Thyroid gland (tissue), 4 donors: ENCODE data around the gene GRB2. TPM values are rescaled to one million over a fixed set of nuclear protein-coding genes. Genes with fewer than 3 reads are reported as not detected.

Experiments
- DNase-seq, 2 donors: peaks; one replicate each; pipeline ENCODE4 v3.0.0-alpha.2; 2019
- H3K27ac ChIP-seq, 3 donors: fragments of 200-600 bp; sonication (generic); 1 replicate in 2 of 3; 2 replicates in 1 of 3; pipeline ENCODE4 v1.5.1; 2016 to 2019; ENCODE audit warnings: mild to moderate bottlenecking in 1 of 3, moderate library complexity in 1 of 3
- H3K27me3 ChIP-seq: fragments of 200-600 bp; sonication (generic); one replicate; pipeline ENCODE4 v1.5.1; 2019
- H3K36me3 ChIP-seq, 2 donors: fragments of 200-600 bp; sonication (generic); one replicate each; pipeline ENCODE4 v1.5.1; 2016 to 2019
- H3K4me1 ChIP-seq, 2 donors: fragments of 200-600 bp; sonication (generic); one replicate each; pipeline ENCODE4 v1.5.1; 2017 to 2019
- H3K4me3 ChIP-seq, 3 donors: fragments of 200-600 bp; sonication (generic); replicated peaks in 1 of 3; 1 replicate in 2 of 3; 2 replicates in 1 of 3; pipeline ENCODE4 v1.5.1; 2016; ENCODE audit warnings: mild to moderate bottlenecking in 1 of 3
- H3K9me3 ChIP-seq: fragments of 200-600 bp; sonication (generic); one replicate; pipeline ENCODE4 v1.5.1; 2017
- POLR2A ChIP-seq, 2 donors: fragments of 450-650 bp; IDR thresholded peaks; one replicate each; pipeline ENCODE4 v1.6.1; 2017; ENCODE audit warnings: antibody characterized with exemption in 2 of 2, mild to moderate bottlenecking in 2 of 2, moderate library complexity in 1 of 2
- WGBS, 2 donors: methylation state at CpG; one replicate each; pipeline ENCODE4 v1.1.5; 2017; 5-methylcytosine and 5-hydroxymethylcytosine counted together
- intact Hi-C: fragments of 100-400 bp; cut with DNase I; formaldehyde crosslinking; loops from one replicate; pipeline ENCODE4 v1.15.1; 2023
- total RNA-seq, 4 donors: library from RNA; depleted of rRNA; stranded (reverse); fragments of >200 nt; gene quantifications; one replicate each; pipeline ENCODE4 v1.2.3, GENCODE V29; 2016
- TF ChIP-seq, protein P1 (sequence below), 6 experiments: fragments of 200-600 bp in 3 of 6; fragments of 450-650 bp in 3 of 6; sonication (generic) in 3 of 6; IDR thresholded peaks; one replicate each; pipeline ENCODE4 v1.5.1; 2016 to 2019; ENCODE audit warnings: antibody characterized with exemption in 6 of 6, mild to moderate bottlenecking in 2 of 6, inconsistent platforms in 1 of 6, moderate library complexity in 1 of 6

The GRB2 gene
- total RNA-seq, 4 donors from 2014 or later: 65.8 to 101 (median 97.3) TPM

DNA sequence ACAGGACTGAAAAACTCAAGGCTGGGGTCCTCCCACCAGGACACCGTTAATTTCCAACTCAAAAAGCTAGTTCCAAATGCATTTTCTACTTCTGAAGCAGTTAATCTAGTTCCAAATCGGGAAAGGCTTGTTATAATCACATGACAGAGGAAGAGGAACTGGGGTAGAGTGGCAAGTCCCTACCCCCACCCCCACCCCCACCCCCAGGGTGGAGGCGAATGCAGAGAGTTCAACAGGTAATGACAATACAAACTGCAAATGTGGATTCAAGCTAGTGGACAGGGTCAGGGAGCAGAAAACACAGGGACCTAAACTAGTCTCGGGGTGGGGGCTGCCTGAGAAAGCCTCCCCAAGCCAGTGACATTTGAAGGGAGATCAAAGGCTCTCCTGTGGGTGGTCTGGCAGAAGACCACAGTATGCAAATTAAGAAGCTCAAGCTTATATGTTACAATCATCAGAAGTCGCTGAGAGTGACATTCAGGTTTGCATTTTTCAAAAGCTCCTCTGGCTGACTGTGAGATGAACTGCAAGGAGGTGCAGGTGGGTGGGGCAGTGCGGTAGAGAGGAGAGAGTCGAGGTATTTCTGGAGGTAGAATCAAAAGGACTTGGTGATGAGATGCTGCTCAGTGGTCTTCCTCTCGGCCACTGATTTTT is 59.8 kb downstream of the GRB2 start:
- 37 to 40% methylated on average over 8 of the region's 8 CpGs for WGBS, 2 donors
- Histone ChIP-seq H3K27ac (no peak overlapping the region), H3K4me1 (peaks cover 23 to 44% of the 10 kb centered on the region in 2 donors)

DNA sequence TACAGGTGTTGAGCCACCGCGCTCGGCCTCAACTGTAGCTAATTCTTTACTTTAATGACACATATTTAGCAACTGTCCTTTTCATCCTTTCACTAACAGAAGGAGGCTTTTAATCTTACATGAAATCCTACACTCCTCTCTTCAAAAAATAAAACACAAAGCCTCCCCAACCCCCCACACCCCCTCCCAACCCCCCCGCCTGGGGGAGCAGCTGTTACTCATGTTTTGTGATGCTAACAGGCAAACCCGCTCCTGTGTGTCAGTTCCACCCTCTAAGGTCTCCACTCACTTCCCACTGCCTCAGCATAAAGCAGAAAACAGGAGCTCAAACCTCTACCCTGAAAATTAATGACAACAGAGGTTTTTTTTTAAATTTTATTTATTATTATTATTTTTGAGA is 60.8 kb downstream of the GRB2 start:
- H3K9me3 ChIP-seq: no peaks in the 10 kb centered on the region
- intact Hi-C loops: no loop called here
- DNase-seq: no peak
- H3K4me3 ChIP-seq: no peak overlapping the region
- no peaks in the 10 kb centered on the region for H3K36me3 ChIP-seq
- TF ChIP-seq POLR2A (IDR thresholded peaks at IDR 0.05): no peak
- TF ChIP-seq, protein P1, sequence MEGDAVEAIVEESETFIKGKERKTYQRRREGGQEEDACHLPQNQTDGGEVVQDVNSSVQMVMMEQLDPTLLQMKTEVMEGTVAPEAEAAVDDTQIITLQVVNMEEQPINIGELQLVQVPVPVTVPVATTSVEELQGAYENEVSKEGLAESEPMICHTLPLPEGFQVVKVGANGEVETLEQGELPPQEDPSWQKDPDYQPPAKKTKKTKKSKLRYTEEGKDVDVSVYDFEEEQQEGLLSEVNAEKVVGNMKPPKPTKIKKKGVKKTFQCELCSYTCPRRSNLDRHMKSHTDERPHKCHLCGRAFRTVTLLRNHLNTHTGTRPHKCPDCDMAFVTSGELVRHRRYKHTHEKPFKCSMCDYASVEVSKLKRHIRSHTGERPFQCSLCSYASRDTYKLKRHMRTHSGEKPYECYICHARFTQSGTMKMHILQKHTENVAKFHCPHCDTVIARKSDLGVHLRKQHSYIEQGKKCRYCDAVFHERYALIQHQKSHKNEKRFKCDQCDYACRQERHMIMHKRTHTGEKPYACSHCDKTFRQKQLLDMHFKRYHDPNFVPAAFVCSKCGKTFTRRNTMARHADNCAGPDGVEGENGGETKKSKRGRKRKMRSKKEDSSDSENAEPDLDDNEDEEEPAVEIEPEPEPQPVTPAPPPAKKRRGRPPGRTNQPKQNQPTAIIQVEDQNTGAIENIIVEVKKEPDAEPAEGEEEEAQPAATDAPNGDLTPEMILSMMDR (IDR thresholded peaks at IDR 0.05): no peak
- H3K4me1 ChIP-seq: peaks cover 23 to 43% of the 10 kb centered on the region in 2 donors
- no peaks in the 10 kb centered on the region for H3K27me3 ChIP-seq
- 87 to 89% methylated on average over 5 of the region's 5 CpGs for WGBS, 2 donors
- H3K27ac ChIP-seq: no peak overlapping the region

More for the DNA sequence above, 59.8 kb downstream of the GRB2 start:
- H3K27me3 ChIP-seq: no peaks in the 10 kb centered on the region
- no peak overlapping the region for H3K4me3 ChIP-seq
- intact Hi-C loops: no loop called here
- TF ChIP-seq, protein P1 (IDR thresholded peaks at IDR 0.05): no peak
- TF ChIP-seq POLR2A (IDR thresholded peaks at IDR 0.05): no peak
- H3K36me3 ChIP-seq: no peaks in the 10 kb centered on the region
- no peak for DNase-seq
- H3K9me3 ChIP-seq: no peaks in the 10 kb centered on the region

DNA sequence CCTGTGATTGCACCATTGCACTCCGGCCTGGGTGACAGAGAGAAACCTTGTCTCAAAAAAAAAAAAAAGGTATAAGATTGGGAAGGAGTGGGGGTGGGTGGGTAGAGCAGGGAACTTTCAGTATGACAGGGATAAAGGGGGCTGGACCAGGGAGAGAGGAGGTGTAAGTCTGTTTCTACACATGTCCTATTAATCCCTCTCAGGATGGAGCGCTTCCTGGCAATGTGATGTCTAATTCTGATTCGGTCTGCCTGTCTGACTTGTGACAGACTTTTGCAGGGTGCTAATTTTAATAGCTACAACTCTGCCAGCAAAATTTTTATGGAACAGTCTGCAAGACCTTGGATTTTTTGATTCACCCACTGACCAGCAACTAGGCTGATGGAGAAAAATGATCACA is 62.5 kb downstream of the GRB2 start:
- Histone ChIP-seq H3K4me3 (no peak overlapping the region), H3K9me3 (no peaks in the 10 kb centered on the region), H3K27ac (no peak overlapping the region), H3K4me1 (peaks cover 16 to 27% of the 10 kb centered on the region in 2 donors), H3K27me3 (no peaks in the 10 kb centered on the region), H3K36me3 (no peaks in the 10 kb centered on the region)
- intact Hi-C loops: no loop called here
- TF ChIP-seq, protein P1 (IDR thresholded peaks at IDR 0.05): no peak
- no peak for TF ChIP-seq POLR2A (IDR thresholded peaks at IDR 0.05)
- WGBS, 2 donors: 88 to 92% methylated on average over 3 of the region's 3 CpGs
- no peak for DNase-seq

DNA sequence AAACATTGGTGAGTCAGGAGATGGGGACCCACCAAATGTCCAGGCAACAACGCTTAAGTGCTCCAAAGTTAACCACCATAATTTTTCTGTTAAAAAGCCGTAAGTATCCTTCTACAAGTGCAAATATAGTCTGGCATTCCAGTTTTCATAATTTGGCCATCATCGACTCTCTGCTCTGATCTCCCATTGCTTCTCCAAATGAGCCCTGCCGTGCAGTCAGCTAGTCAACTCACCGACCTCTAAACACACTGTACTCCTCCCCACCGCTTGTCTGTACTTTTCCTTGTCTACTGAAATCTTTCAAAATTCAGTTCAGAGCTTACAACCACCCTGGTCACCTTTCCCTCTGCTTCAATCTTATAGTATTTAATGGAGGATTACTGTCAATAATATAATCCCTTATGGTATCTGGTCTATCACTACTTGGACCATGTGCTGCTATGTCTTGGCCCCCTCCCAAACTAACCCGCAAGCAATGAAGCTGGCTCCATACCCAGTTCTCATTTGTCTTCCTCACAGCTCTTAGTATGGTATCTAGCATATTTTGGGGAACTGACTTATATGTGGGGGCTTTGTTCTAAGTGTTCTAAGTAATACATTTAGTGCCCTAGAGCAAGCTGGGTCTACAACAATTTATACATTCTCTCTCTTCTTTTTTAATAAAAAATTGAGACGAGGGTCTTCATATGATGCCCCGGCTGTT is 63.5 kb downstream of the GRB2 start:
- WGBS, 2 donors: 86 to 88% methylated on average over 9 of the region's 9 CpGs
- Histone ChIP-seq H3K27me3 (no peaks in the 10 kb centered on the region), H3K36me3 (no peaks in the 10 kb centered on the region), H3K9me3 (no peaks in the 10 kb centered on the region), H3K27ac (no peak overlapping the region), H3K4me3 (no peak overlapping the region), H3K4me1 (peaks cover 11 to 17% of the 10 kb centered on the region in 2 donors)
- no peak for DNase-seq
- TF ChIP-seq POLR2A (IDR thresholded peaks at IDR 0.05): no peak
- TF ChIP-seq, protein P1 (IDR thresholded peaks at IDR 0.05): no peak
- intact Hi-C loops: no loop called here

DNA sequence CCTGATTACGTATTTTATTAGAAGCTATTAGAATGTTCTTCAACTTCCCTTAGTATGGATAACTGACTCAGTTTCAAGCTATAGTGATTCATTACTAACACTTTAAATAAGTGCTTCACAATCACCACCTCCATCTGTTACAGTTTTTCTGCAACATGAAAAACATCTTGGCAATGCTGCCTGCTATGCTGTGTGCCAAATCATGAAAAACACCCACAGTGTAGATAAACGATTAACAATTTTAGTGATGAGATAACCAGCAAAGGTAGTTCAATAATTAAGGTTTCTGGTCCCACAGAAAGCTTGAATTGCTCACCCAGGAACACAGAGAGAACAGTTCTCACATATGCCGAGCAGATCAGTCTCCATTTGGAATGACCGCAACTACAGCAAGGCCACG is 64.8 kb downstream of the GRB2 start:
- intact Hi-C loops: no loop called here
- 88 to 90% methylated on average over 5 of the region's 5 CpGs for WGBS, 2 donors
- peaks cover 12 to 16% of the 10 kb centered on the region in 2 donors for H3K4me1 ChIP-seq

More for the DNA sequence above, 64.8 kb downstream of the GRB2 start:
- Histone ChIP-seq H3K27me3 (no peaks in the 10 kb centered on the region), H3K9me3 (no peaks in the 10 kb centered on the region), H3K27ac (no peak overlapping the region), H3K36me3 (no peaks in the 10 kb centered on the region), H3K4me3 (no peak overlapping the region)
- DNase-seq: no peak
- no peak for TF ChIP-seq POLR2A (IDR thresholded peaks at IDR 0.05)
- TF ChIP-seq, protein P1 (IDR thresholded peaks at IDR 0.05): no peak
